GM18909 (cell line): ENCODE measurements around the gene SDCBP2.

ENCODE experiments used
- ATAC-seq: cut with Tn5 transposase; IDR thresholded peaks from one replicate; pipeline ENCODE4 v1.9.1; 2021; ENCODE audit warnings: mild to moderate bottlenecking; ENCODE audit not compliant: unreplicated experiment, poor library complexity

SDCBP2 gene

GRCh38 chr20:1328680-1329330 is at the start of gene SDCBP2:
TSS of gene SDCBP2 (minus strand) at chr20:1329139. CDS start at chr20:1320416, 8,723 bp downstream.
- no peak for ATAC-seq

- no peak for ATAC-seq
Measured at GRCh38 chr20:1378735-1379125, 49.8 kb upstream of the SDCBP2 start.

- no peak for ATAC-seq
Measured at GRCh38 chr20:1377984-1378734, 49.2 kb upstream of the SDCBP2 start.

- ATAC-seq: no peak
Measured at GRCh38 chr20:1377341-1377871, 48.5 kb upstream of the SDCBP2 start.

GRCh38 chr20:1376408-1377270 is 47.7 kb upstream of the SDCBP2 start:
- no peak for ATAC-seq

- ATAC-seq: no peak
Measured at GRCh38 chr20:1376007-1376406, 47.1 kb upstream of the SDCBP2 start.

GRCh38 chr20:1375515-1375914 is 46.6 kb upstream of the SDCBP2 start:
- no peak for ATAC-seq

GRCh38 chr20:1374246-1374645 is 45.3 kb upstream of the SDCBP2 start:
- ATAC-seq: no peak

- no peak for ATAC-seq
Measured at GRCh38 chr20:1373614-1374013, 44.7 kb upstream of the SDCBP2 start.

GRCh38 chr20:1373036-1373435 is 44.1 kb upstream of the SDCBP2 start:
- no peak for ATAC-seq

- ATAC-seq: no peak
Measured at GRCh38 chr20:1371830-1372539, 43.0 kb upstream of the SDCBP2 start.

- no peak for ATAC-seq
Measured at GRCh38 chr20:1371202-1371782, 42.4 kb upstream of the SDCBP2 start.

GRCh38 chr20:1370548-1371110 is 41.7 kb upstream of the SDCBP2 start:
- ATAC-seq: no peak

- no peak for ATAC-seq
Measured at GRCh38 chr20:1369970-1370369, 41.0 kb upstream of the SDCBP2 start.

GRCh38 chr20:1368448-1369199 is 39.7 kb upstream of the SDCBP2 start:
- no peak for ATAC-seq

GRCh38 chr20:1367479-1367878 is 38.5 kb upstream of the SDCBP2 start:
- no peak for ATAC-seq

- no peak for ATAC-seq
Measured at GRCh38 chr20:1364106-1364505, 35.2 kb upstream of the SDCBP2 start.

GRCh38 chr20:1363522-1363921 is 34.6 kb upstream of the SDCBP2 start:
- ATAC-seq: no peak

GRCh38 chr20:1362484-1362883 is 33.5 kb upstream of the SDCBP2 start:
- no peak for ATAC-seq
